HG03103 (cell line): ENCODE measurements around the gene RNF133.

ENCODE experiments used
- ATAC-seq: cut with Tn5 transposase; IDR thresholded peaks from one replicate; pipeline ENCODE4 v1.9.1; 2021; ENCODE audit warnings: low read depth; ENCODE audit not compliant: unreplicated experiment

RNF133 gene

GRCh38 chr7:122699017-122699416 lies at the start of gene RNF133:
Gene RNF133, minus strand, starts transcription at chr7:122699117. Its CDS starts 199 bp downstream, at chr7:122698918.
- no peak for ATAC-seq

- no peak for ATAC-seq
These were observed 49.3 kb upstream of the RNF133 start for GRCh38 chr7:122748195-122748594.

GRCh38 chr7:122746948-122747347 lies 48.0 kb upstream of the RNF133 start:
- no peak for ATAC-seq

- no peak for ATAC-seq
These were observed 44.3 kb upstream of the RNF133 start for GRCh38 chr7:122743211-122743610.

- no peak for ATAC-seq
These were observed 40.0 kb upstream of the RNF133 start for GRCh38 chr7:122738947-122739346.

- ATAC-seq = no peak
These were observed 37.3 kb upstream of the RNF133 start for GRCh38 chr7:122736183-122736582.

GRCh38 chr7:122727759-122728158 lies 28.8 kb upstream of the RNF133 start:
- ATAC-seq = no peak

GRCh38 chr7:122727354-122727753 lies 28.4 kb upstream of the RNF133 start:
- ATAC-seq = no peak

- ATAC-seq = no peak
These were observed 28.0 kb upstream of the RNF133 start for GRCh38 chr7:122726881-122727280.

- no peak for ATAC-seq
These were observed 25.4 kb upstream of the RNF133 start for GRCh38 chr7:122724366-122724765.

- no peak for ATAC-seq
These were observed 20.2 kb upstream of the RNF133 start for GRCh38 chr7:122719010-122719578.

GRCh38 chr7:122717356-122718089 lies 18.6 kb upstream of the RNF133 start:
- ATAC-seq = no peak

- ATAC-seq = no peak
These were observed 16.3 kb upstream of the RNF133 start for GRCh38 chr7:122715183-122715582.

GRCh38 chr7:122710916-122711315 lies 12.0 kb upstream of the RNF133 start:
- no peak for ATAC-seq

GRCh38 chr7:122709930-122710646 lies 11.2 kb upstream of the RNF133 start:
- no peak for ATAC-seq

- no peak for ATAC-seq
These were observed 7.9 kb upstream of the RNF133 start for GRCh38 chr7:122706836-122707235.

- ATAC-seq = no peak
These were observed 4.1 kb upstream of the RNF133 start, which contains the start of gene RNF148 for GRCh38 chr7:122702872-122703510. Gene RNF148, minus strand, starts transcription at chr7:122702922. Its CDS starts 172 bp downstream, at chr7:122702750.

GRCh38 chr7:122695816-122696215 lies 3.1 kb downstream of the RNF133 start:
- ATAC-seq = no peak

GRCh38 chr7:122694697-122695096 lies 4.2 kb downstream of the RNF133 start:
- ATAC-seq = no peak

GRCh38 chr7:122692769-122693309 lies 6.1 kb downstream of the RNF133 start:
- ATAC-seq = no peak
